NOMO-1 treated with dmso at 0.1 percent for 144 hours (cell line): ENCODE measurements around the gene ZNRF3.
"Not testable (repeated sequence)": the region's sequence is repeated elsewhere in the genome, so short reads cannot be mapped to it uniquely, and the experiment has no call there.

ENCODE experiments used
- DNase-seq: peaks from one replicate; lab custom pipeline; 2025; ENCODE audit not compliant: unreplicated experiment; lab: John Stamatoyannopoulos, UW

ZNRF3 gene

DNA sequence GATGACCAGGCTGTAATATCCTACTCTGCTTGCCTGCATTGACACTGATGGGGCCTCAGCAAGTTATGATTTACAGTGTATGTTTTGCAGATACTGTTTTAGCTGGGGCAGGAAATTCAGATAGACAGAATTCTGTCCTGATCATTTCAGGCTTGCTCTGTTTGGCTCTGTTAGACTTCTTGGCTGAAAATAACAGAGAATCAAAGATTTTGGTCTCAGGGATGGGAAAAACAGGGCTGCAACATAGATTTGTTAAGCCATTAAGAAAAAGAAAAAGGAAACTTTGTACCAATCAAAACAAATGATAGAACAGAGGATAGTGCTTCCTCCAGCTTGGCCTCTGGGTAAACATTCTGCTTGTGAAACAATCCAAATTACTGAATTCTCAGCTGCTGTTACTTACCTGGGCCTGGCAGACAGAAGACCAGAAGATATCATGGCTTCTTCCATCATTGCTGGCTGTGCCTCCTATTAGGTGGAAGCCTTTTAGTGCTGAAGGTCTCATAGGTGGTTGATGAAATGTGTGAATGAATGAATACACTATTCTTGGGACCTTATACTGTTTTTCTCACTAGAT lies 22.0 kb downstream of the ZNRF3 start:
- no peak for DNase-seq

DNA sequence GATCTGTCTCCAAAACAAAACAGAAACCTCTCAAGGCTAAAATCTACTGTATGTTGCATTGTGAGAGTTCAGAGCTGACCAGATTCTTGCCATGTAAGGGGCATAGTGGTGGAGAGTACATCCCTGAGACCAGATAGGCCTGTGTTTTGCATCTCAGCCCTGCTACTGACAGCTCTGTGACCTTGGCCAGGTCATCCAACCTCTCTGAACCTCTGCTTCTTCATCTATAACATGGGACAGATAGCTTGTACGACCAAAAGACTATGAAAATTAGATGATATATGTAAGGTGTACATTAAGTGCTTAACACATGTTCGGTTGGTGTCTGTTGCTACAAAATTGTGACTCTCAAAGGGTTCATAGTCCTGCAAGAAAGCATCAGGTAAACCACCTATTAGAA lies 22.9 kb downstream of the ZNRF3 start:
- DNase-seq, result no peak

DNA sequence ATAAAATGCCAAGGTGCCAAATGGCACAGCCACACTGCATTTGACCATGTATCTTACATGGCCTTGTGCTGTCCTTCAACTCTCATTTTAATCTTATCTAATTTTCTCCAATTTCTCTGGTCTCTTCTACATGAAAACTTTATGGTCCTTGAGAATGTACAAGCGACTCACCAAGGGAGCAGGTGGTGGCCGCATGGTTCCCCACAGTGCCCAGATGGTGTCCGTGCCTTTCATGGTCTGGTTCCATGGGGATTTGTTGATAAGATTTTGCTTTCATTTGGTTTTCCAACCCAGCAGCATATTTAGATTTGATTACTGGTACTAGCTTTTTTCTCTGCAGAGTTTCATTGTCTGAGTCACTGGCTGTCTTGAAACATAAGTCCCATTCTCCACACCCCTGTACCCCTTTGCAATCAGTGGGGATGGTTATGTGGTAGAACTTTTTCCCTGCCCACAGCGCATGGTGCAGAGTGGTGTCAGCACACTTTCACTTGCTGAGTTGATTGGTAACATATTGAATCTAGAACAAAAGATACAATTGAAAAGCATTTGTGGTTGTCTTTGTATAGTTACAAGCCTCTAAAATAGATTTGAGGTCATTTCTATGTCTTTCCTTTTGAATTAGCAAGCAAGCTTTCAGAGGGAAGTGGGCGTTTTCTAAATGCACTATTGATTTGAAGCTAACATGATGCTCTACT lies 24.1 kb downstream of the ZNRF3 start:
- DNase-seq, result no peak

DNA sequence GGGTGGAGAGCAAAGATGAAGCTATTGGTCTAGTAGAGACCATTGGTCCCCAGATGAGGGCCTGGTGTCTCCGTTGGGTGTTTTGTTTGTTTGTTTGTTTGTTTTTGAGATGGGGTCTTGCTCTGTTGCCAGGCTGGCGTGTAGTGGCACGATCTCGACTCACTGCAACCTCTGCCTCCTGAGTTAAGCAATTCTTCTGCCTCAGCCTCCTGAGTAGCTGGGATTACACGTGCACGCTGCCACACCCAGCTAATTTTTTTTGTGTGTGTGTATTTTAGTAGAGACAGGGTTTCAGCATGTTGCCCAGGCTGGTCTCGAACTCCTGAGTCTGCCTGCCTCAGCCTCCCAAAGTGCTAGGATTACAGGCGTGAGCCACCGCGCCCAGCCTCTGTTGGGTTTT lies 25.4 kb downstream of the ZNRF3 start:
- DNase-seq, result not testable (repeated sequence)

DNA sequence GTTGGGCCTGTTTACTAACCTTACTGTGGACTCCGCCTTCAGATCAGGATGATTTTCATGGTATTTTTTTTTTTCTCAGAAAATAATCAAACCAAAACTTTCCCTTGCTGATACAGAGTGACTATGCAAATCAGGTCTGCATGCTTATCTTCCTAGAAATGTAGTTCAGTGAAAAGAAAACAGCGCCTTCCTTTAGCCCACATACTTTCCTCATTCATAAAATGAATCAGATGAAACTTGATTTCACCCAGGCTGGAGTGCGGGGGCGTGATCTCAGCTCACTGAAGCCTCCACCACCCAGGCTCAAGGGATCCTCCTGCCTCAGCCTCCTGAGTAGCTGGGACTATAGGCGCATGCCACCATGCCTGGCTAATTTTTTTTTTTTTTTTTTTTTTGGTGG lies 26.0 kb downstream of the ZNRF3 start:
- no peak for DNase-seq

DNA sequence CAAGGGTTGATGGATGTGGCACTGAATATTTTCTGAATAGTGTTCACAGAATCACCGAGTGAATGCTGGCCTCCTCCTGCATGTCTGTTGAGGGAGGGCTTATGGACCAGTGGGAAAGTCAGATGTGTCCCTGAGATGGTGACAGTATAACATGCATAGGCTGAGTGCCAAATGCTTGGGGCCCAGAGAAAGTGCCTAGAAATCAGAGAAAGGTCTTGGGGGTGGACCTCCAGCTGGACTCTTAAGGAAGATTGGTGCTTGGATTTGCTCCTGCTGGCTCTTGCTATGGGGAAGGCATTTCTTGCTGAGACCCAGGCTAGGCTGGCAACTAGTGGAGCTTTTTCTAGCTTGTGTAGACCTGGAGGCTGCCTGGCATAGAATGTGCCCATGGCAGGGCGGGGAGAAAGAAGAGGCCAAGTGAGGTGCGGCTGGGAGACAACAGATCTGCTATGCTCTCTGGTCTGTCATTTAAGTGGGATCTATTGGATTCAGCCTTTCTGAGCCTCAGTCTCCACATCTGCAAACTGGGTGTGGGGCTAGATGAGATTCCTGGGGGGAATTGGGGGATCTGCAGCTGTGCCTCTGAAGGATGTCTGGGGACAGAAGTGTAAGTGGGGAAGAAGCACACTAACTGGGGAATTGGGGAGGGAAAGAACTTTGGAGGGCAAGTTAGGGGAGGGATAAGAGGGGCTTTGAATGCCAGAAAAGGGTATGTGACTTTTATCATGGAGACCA lies 27.4 kb downstream of the ZNRF3 start:
- DNase-seq, result no peak

DNA sequence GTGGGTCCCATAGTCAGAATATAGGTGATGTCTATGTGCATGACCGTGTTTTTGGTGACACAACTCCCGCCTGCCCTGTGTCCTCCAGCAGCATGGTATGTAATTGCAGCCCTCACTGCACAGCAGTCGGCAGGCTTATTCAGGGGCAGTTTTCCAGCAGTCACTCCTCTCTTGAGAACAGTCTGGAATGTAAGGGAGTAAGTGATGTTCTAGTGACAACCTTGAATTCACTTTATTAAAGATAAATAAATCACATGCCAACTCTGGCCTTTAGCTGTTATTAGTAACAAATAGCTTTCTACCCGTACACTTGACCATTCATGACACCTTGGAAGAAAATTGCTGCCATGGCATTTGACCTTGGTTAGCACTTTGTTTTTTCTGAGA lies 27.9 kb downstream of the ZNRF3 start:
- DNase-seq, result no peak

DNA sequence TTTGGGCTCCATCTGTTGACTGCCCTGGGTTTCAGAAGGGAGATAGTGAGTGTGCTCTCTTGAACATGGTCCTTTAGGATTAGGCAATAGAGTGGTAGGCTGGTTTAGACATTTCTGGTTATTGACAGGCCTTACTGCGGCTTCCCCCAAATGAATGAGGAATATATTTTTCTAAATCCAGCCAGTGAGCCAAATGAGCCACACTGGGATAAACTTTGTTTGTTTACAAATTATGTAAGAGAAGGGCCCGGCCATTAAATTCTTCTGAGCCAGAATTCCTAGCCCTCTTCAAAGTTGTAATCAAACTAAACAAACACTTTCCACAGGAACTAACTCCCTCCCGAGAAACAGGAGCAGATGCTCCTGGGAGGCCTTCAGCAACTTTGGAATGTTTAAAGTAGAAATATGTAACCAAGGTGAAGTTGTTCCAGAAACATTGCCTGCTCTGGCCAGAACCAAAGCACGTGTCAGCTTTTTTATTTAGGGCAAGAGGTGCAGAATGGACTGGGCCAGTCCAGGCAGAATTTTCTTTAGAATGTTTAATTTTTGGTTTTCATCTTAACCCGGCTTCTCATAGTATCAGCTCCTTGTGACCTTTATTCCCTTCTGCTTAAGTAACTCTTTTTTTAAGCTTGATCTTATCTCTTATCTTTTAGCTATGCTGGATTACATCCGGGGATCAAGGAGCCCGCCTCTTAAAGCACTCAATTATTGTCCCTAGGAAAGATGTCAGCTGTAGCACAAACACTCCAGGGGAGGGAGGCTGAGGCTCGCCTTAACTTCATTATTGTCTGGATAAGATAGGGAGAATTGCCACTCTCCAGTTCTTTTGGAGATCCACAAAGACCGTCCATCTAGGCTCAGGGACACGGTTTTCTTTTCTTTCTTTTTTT lies 28.7 kb downstream of the ZNRF3 start:
- DNase-seq, result no peak

DNA sequence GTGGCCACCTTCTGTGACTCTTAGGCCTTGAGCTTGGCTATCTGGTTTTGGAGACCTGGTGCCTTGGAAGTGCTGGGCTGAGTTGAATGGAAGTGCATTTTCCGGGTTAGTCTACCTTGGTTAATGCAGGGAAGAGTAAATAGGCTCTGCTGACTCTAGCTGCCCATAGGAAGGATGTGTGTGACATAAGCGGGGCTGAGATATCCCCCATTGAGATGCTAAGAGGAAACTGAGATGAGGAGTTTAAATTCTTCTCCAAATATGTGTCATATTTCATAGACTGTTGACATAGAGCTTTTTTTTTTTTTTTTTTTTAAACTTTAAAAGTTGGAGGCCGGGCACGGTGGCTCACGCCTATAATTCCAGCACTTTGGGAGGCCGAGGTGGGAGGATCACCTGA lies 30.8 kb downstream of the ZNRF3 start:
- DNase-seq, result no peak

DNA sequence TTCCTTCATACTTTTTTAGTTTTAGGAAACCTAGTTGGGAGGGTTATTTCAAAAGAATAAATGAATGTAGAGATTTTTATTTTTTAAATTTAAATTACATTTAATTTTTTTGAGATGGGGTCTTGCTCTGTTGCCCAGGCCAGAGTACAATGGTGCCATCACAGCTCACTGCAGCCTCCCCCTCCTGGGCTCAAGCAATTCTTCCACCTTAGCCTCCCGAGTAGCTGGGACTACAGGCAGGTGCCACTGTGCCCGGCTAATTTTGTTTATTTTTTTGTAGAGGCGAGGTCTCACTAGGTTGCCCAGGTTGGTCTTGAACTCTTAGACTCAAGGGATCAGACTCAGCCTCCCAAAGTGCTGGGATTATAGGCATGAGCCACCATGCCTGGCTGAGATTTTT lies 32.6 kb downstream of the ZNRF3 start:
- no peak for DNase-seq

DNA sequence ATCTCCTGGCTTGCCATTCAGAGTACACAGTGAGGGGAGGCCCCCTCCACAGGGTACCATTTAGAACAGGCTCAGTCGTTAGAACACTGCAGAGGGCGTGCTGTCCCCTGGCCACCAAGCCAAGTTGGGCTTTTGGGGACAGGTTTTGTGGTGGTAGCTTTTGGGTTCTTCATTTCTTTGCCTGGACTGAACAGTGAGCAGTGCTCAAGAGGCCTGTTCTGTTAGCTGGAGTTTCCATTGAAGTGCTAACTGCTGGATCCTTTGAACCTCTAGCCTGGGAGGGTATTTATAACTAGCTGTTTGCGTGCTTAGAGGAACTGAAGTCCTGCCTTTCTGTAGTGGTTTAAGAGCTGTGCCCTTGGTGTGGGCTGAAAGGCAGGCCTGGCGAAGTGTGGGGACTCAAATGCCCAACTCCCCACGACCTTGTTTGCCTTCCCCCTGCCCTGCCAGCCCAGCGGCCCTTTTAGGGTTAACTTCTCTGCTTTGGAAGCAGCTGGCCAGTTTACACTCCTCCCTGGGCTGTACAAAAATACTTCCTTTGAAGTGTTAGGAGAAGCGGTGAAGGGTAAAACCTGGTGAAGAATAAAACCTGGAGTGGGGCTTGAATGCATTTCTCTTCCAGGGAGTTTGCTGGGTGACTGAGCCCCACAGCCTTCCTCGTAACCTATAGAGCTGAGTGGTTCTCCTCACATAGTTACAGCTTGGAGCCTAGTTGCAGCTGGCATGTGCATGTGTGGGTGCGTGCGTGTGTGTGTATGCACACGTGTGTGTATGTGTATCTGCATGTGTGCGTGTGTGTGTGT lies 34.6 kb downstream of the ZNRF3 start:
- DNase-seq, result no peak

DNA sequence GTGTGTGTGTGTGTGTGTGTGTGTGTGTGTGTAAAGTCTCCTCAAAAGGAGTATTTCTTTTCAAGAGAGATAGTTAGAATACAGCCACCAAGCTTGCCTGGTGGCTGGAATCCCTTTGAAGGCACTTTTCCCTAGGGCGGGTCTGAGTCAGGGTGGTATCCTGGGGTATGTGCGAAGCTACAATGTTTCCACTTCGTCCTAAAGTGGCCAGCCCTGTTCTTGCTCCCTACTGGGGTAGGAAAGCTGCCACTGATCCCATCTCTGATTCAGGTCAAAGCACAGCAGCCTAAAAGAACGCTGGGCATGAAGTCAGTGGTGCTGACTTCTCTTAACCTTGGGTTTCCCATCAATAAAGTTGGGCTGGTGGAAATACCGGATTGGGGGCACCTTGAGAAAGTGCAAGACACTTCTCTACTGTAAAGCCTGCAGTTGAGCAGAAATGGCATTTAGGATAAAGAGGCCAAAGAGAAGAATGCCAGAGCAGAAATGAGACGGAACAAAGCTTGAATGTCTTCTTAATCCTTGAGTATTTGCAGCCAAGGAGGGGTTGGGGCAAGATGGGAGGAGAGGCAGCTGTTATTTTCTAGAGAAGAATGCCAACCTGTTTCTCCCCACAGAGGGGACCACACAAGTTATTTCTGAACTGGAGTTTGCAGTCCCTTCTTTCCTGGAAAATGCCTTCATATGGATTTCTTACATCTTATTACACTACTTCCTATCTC lies 35.3 kb downstream of the ZNRF3 start:
- no peak for DNase-seq

DNA sequence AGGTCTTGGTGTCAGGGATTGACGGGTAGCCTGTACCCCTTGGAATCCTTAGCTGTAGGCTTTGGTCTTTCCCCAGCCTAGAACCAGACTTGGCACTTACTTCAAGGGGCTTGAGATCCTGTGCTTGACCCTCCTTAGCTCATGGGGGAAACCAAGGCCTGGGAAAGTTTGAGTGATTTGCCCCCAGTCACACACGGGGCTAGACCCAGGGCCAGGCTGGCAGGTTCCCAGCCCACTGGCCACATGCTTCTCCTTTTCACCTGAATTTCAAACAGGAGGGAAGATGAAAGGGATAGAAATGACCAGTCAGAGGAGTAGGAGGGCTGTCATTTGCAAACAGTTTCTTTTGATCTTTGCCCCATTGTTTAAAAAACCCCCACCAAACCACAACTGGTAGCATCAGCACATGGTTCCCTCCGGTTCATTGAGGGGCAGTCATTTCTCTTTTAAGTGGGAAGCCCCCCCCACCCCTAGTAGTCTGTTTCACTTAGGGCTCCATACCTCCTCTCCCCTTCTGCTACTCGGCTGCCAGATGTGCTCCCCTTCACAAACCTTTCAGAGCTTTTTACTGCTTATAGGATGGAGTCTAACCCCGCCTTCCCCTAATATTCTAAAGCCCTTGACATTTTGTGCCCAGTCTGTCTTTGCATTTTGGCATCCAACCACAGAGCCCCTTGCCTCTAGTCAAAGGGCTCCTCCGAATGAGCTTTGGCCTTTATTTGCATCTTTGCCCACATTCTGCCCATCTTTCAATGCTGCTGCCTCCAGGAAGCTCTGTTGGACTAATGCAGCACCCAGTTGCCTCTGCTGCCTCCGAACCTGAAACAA lies 37.6 kb downstream of the ZNRF3 start:
- no peak for DNase-seq

DNA sequence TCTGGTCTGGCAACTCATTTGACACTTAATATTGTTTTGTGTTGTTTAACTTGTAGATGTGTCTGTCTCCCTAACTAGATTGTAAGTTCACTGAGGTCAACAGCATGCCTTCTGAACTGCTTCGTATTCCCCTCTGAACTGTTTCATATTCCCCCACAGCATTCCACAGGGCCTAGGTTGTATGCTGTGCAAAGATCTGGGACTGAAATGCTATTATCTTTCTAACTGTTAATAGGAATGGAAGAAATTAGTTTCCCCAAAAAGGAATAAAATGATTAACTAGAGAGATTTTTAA lies 38.2 kb downstream of the ZNRF3 start:
- DNase-seq, result no peak

DNA sequence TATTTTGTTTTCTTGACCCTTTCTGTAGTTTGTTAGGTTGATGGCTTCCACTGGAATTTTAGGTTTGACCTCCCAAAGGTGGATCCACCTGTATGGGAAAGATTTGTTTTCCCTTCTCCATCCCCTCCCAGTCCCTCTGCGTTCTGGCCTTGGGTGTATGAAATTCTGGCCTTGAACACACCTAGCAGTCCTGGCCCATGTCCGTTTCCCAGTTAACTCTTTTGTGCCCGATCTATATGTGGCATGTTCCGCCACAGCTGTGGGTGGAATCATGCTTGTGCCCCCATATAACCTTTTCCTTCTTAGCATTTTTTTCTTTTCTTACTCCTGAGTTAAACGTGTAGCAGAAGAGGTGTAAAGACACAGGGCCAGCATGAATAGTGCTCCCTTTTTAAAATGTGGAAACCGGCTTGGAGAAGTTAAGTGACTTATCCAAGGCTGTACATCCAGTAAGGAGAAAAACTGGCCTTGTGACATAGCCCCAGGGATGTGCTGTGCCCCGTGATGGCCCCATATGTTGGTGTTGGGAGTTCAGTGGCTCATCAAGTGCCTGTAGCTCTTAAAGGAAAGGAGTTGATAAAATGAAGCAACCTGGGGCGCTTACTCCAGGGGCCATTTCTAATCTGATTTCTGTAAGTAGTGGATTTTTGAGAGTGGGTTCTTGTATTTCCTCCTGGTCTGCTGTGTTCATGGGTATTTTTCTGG lies 39.3 kb downstream of the ZNRF3 start:
- no peak for DNase-seq

DNA sequence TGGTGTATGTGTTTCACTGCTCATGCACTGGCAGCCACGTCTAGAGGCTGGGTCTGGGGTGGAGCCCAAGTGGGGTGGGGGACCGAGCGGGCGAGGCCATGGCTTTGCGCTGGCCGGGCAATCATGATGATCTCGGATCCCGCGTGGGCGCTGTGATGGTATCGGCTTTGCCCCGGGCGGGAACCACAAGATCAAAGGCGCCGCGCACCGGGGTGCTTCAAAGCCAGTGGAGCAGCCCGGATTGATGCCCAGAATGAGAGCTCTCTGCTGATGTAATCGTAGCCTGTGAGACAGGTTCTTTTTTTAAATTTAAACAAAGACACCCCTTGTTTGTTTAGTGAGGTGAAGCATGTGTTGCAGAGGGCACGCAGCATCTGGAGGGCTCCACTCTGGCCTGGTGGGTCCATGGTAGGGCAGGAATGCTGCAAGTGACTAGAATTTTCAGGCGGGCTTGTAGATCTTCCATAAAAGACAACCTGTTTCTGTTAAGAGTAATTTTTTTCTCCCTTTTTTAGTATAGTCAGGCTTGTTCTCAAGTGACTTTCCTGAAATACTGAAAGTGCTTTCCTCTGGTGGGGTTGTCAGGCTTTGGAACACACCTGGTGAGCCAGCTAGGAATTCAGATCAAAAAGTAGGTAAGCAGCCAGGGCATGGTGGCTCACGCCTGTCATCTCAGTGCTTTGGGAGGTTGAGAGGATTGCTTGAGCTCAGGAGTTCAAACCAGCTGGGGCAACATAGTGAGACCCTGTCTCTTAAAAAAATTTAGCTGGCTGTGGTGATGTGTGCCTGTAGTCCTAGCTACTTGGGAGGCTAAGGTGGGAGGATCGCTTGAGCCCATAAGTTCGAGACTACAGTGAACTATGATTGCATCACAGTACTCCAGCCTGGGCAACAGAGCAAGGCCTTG lies 40.7 kb downstream of the ZNRF3 start:
- no peak for DNase-seq

DNA sequence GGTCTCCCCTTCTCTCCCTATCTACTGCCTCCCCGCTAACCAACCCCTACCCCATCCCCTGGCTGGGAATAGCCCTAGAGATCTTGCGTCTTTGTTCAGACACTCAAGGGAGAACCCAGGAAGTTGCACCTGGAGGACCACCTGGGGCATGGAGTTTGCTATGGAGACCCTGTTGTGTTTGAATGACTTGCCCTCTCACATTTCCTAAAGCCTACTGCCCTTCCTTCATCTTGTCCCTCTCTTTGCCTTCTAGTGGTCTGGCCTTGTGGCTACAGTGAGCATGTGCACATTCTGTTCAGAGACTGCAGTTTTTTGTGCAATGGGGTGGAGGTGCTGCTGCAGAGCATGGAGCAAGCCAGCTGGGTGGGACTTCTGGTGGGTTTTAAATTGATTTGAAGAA lies 42.5 kb downstream of the ZNRF3 start:
- DNase-seq, result no peak

DNA sequence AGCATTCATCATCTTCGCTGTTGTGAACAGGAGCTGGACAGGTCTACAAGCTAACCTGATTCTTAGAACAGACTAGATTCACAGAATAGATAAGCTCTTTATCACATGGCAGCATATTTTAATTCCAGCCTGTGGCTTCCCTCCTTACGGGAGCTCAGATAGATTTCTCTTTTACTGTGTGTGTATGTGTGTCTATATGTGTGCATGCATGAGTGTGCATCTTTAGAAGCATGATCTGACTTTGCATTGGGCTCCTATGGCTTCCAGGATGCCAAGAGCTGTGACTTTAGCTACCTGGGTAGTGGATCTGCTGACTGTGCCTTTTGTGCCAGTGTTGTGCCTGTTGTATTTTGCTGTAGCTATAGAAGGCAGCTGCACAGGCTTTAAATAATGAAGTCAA lies 44.3 kb downstream of the ZNRF3 start:
- DNase-seq, result no peak
